DND-41 (cell line): Measurements from ENCODE around the gene COA7.

Experiments
- EZH2 ChIP-seq: IDR thresholded peaks from 3 replicates; pipeline ENCODE4 v1.6.1; 2012; ENCODE audit warnings: borderline replicate concordance, low read depth, mild to moderate bottlenecking, moderate library complexity, low read length, inconsistent platforms; ENCODE audit not compliant: severe bottlenecking
- TF ChIP-seq, protein P1 (sequence below): IDR thresholded peaks from 2 replicates; pipeline ENCODE4 v1.5.1; 2012; ENCODE audit warnings: borderline replicate concordance, low read length, moderate library complexity, mild to moderate bottlenecking; ENCODE audit not compliant: poor library complexity, severe bottlenecking; ENCODE audit errors: extremely low read depth

DNA sequence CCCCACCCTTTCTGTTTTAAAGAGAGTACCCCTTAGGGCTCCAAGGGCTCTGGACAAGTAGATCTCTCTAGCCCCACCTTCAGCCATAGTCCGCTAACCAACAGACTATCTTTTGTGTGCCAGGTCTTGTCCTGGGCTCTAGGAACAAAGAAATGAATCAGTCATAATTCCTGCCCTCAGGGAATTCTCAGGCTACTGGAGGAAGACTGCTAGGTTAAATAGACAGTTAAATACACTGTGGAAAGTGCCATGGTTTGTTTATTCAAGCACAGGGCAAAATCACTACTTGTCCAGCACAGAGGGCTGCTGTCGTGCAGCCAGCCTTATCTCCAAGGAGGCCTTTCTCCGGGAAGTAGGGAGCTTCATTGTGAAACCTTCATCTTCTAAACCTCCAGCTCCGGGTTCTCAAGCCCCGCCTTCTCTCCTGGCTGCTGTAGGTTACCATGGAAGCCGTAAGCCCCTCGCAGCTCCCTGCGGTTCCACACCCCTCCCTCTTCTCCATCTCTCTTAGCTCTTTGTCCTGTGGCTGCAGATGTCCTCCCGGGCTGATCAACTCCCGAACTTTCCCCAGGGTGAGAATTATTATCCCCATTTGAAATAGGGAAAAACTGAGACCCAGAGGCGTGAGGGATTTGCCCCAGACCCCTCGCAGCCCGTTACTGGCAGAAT, 35.4 kb downstream of the COA7 start:
- TF ChIP-seq, protein P1, sequence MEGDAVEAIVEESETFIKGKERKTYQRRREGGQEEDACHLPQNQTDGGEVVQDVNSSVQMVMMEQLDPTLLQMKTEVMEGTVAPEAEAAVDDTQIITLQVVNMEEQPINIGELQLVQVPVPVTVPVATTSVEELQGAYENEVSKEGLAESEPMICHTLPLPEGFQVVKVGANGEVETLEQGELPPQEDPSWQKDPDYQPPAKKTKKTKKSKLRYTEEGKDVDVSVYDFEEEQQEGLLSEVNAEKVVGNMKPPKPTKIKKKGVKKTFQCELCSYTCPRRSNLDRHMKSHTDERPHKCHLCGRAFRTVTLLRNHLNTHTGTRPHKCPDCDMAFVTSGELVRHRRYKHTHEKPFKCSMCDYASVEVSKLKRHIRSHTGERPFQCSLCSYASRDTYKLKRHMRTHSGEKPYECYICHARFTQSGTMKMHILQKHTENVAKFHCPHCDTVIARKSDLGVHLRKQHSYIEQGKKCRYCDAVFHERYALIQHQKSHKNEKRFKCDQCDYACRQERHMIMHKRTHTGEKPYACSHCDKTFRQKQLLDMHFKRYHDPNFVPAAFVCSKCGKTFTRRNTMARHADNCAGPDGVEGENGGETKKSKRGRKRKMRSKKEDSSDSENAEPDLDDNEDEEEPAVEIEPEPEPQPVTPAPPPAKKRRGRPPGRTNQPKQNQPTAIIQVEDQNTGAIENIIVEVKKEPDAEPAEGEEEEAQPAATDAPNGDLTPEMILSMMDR: no peak
- TF ChIP-seq EZH2: no peak
